Measurements from ENCODE around the gene THEM5.

DNA sequence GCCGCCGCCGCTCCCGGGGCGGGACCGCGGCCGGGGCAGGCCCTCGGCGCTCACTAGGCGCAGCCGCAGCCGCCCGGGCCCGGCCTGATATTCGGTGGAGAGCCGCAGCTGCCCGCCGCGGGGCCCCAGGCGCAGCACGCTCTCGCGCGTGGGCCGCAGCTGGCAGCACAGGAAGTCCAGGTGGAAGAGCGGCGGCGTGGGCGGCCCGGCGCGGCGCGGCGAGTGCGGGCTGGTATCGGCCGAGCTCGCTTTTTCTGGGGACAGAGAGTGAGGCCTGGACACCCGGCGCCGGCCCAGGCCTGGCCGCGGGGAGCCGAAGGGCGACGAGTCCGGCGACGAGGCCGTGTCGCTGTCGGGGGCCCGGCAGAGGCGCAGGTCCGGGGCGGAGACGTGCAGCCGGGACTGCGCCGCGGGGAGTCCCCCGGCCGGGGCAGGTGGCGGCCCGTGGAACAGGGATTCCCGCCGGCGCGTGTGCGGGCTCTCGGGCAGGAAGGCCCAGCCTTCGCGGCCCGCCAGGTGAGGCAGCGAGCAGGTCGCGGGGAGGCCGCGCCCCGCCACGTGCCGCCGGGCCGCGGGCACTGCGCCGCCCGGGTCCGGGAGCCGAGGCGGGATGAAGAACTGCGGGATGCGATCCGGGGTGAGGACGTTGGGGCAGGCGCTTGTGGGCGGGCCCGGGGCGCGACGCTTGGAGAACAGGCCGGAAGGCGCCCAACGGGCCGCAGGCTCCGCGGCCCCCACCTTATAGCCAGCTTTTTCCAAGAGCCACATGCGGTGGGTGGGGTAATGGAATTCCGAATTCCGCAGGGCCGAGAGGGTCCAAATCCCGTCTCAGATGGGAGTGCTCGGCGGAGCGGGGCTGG is 15.1 kb downstream of the THEM5 start:
- no peak for TF ChIP-seq EZH2 (IDR thresholded peaks at IDR 0.05; ENCODE audit: borderline replicate concordance, low read length)
- TF ChIP-seq, protein P1, sequence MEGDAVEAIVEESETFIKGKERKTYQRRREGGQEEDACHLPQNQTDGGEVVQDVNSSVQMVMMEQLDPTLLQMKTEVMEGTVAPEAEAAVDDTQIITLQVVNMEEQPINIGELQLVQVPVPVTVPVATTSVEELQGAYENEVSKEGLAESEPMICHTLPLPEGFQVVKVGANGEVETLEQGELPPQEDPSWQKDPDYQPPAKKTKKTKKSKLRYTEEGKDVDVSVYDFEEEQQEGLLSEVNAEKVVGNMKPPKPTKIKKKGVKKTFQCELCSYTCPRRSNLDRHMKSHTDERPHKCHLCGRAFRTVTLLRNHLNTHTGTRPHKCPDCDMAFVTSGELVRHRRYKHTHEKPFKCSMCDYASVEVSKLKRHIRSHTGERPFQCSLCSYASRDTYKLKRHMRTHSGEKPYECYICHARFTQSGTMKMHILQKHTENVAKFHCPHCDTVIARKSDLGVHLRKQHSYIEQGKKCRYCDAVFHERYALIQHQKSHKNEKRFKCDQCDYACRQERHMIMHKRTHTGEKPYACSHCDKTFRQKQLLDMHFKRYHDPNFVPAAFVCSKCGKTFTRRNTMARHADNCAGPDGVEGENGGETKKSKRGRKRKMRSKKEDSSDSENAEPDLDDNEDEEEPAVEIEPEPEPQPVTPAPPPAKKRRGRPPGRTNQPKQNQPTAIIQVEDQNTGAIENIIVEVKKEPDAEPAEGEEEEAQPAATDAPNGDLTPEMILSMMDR (conservative IDR thresholded peaks at IDR 0.05 in 1 of 2, IDR thresholded peaks at IDR 0.05 in 1 of 2; ENCODE audit: extremely low read depth in 1 of 2, insufficient read depth in 1 of 2, low read depth in 1 of 2, low read length in 2 of 2), result no peak

All from mammary epithelial cell (primary cell).